HUES6 (cell line): ENCODE data around the gene DOCK8.

Source experiments
- H3K27ac ChIP-seq: 2 replicates; pipeline ENCODE4 v1.7.0; 2013; ENCODE audit warnings: low read depth, mild to moderate bottlenecking, low read length, inconsistent platforms
- H3K27me3 ChIP-seq: 2 replicates; pipeline ENCODE4 v1.6.1; 2013; ENCODE audit warnings: low read length; ENCODE audit not compliant: control insufficient read depth, insufficient read depth
- H3K36me3 ChIP-seq: 2 replicates; pipeline ENCODE4 v1.6.1; 2013; ENCODE audit warnings: low read length; ENCODE audit not compliant: control insufficient read depth, insufficient read depth
- H3K4me1 ChIP-seq: 2 replicates; pipeline ENCODE4 v1.6.1; 2013; ENCODE audit warnings: low read length; ENCODE audit not compliant: control insufficient read depth, insufficient read depth
- H3K4me3 ChIP-seq: 2 replicates; pipeline ENCODE4 v1.5.1; 2013; ENCODE audit warnings: low read depth, low read length
- H3K9ac ChIP-seq: one replicate; pipeline ENCODE4 v1.6.1; 2013; ENCODE audit warnings: mild to moderate bottlenecking, low read length
- H3K9me3 ChIP-seq: 2 replicates; pipeline ENCODE4 v1.6.1; 2013; ENCODE audit warnings: low read depth, low read length; ENCODE audit not compliant: control insufficient read depth, insufficient read depth

The DOCK8 gene

DNA sequence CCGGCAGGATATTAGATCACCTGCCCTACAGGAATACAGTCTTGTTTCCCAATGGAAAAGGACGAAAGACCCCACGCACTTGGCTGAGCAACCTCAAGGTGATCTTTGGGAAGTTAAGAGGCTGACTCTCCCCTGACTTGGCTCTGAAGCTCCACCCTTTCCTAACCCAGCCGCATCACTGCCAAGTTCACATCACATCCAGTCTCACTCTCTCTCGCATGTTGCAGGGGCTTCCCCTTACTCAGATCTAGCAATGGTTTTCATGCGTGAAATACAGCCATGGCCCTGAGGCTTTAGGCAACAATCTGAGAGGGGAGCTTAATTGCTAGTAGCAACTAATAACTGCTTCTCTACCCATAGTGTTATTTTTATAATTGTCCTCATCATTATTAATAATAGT is 211.6 kb downstream of the DOCK8 start:
- H3K4me1 ChIP-seq: 0 out of 2 replicates have a peak, but pooled peaks cover 13% of the 10 kb centered on the region
- H3K9me3 ChIP-seq: no peaks in the 10 kb centered on the region
- H3K27ac ChIP-seq: no peak overlapping the region
- H3K36me3 ChIP-seq: no peaks in the 10 kb centered on the region
- no peaks in the 10 kb centered on the region for H3K27me3 ChIP-seq
- H3K4me3 ChIP-seq: no peak overlapping the region
- no peak overlapping the region for H3K9ac ChIP-seq

GRCh38 chr9:426976-427375 is 212.3 kb downstream of the DOCK8 start:
- H3K9ac ChIP-seq: no peak overlapping the region
- no peaks in the 10 kb centered on the region for H3K36me3 ChIP-seq
- no peak overlapping the region for H3K4me3 ChIP-seq
- no peaks in the 10 kb centered on the region for H3K27me3 ChIP-seq
- H3K9me3 ChIP-seq: no peaks in the 10 kb centered on the region
- H3K27ac ChIP-seq: no peak overlapping the region
- H3K4me1 ChIP-seq: 0 out of 2 replicates have a peak, but pooled peaks cover 13% of the 10 kb centered on the region

GRCh38 chr9:431701-432100 is 217.0 kb downstream of the DOCK8 start:
- Histone ChIP-seq H3K27ac (no peak overlapping the region), H3K36me3 (no peaks in the 10 kb centered on the region), H3K4me3 (no peak overlapping the region), H3K9ac (no peak overlapping the region), H3K27me3 (no peaks in the 10 kb centered on the region), H3K9me3 (no peaks in the 10 kb centered on the region), H3K4me1 (0 out of 2 replicates have a peak, but pooled peaks cover 7% of the 10 kb centered on the region)

DNA sequence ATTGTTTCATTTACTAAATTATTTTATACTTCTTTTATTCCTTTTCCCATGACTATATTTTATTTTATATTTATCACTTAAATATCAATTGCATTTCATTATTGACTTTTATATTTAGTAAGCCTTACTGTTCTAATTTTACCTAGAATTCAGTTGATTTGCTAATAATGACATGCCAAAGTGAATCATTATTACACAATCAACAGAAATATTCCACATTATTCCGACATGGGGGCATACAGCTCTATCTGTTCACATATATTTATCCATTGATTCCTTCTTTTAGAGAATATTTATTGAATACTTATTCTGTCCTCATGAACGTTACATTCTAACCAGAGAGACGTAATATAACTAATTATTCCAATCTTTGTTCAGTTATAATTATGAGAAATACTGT is 221.8 kb downstream of the DOCK8 start:
- H3K9ac ChIP-seq: no peak overlapping the region
- H3K9me3 ChIP-seq: no peaks in the 10 kb centered on the region
- no peak overlapping the region for H3K4me3 ChIP-seq
- H3K27me3 ChIP-seq: no peaks in the 10 kb centered on the region
- H3K36me3 ChIP-seq: no peaks in the 10 kb centered on the region
- no peak overlapping the region for H3K27ac ChIP-seq
- no peaks in the 10 kb centered on the region for H3K4me1 ChIP-seq

GRCh38 chr9:437066-437465 is 222.4 kb downstream of the DOCK8 start:
- Histone ChIP-seq H3K27me3 (no peaks in the 10 kb centered on the region), H3K4me3 (no peak overlapping the region), H3K9me3 (no peaks in the 10 kb centered on the region), H3K27ac (no peak overlapping the region), H3K4me1 (no peaks in the 10 kb centered on the region), H3K36me3 (no peaks in the 10 kb centered on the region), H3K9ac (no peak overlapping the region)

- Histone ChIP-seq H3K9ac (no peak overlapping the region), H3K4me3 (no peak overlapping the region), H3K4me1 (no peaks in the 10 kb centered on the region), H3K9me3 (no peaks in the 10 kb centered on the region), H3K36me3 (no peaks in the 10 kb centered on the region), H3K27me3 (no peaks in the 10 kb centered on the region), H3K27ac (no peak overlapping the region)
These were observed 222.9 kb downstream of the DOCK8 start for GRCh38 chr9:437574-438001.

GRCh38 chr9:438066-438465 is 223.4 kb downstream of the DOCK8 start:
- Histone ChIP-seq H3K9ac (no peak overlapping the region), H3K36me3 (no peaks in the 10 kb centered on the region), H3K27ac (no peak overlapping the region)

DNA sequence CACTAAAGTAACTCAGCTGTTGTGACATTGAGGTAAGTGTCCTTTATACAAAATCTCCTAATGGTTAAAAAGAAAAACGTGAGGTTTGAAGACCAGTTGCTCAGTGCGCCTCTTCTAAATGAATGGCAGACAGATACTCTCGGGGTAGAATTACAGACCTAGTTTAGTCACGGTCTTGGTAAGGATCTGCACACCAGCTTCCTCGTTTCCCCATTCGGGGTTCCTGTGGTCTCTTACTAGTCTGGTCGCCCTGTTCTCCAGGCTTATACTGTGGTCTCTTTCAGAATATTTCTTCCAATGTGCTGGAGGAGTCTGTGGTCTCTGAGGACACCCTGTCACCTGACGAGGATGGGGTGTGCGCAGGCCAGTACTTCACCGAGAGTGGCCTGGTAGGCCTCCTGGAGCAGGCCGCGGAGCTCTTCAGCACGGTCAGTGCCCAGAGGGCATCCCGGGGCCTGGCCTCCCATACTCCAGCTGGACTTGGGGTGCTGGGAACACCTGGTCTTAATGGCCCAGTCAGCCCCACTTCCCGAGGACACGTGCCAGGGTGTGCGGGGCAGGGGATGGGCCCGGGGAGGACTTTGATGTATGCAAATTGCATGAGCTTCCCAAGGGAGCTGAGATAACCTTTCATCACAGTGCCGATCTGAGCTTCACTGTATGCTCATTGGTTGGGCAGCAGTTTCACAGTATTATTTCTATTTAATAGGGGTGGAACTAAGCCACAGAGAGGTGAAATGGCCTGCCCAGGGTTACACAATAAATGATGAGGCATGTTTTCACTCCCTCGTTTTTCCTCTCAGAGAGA is 224.5 kb downstream of the DOCK8 start:
- Histone ChIP-seq H3K27ac (no peak overlapping the region), H3K9me3 (no peaks in the 10 kb centered on the region), H3K27me3 (no peaks in the 10 kb centered on the region), H3K9ac (no peak overlapping the region), H3K4me1 (no peaks in the 10 kb centered on the region), H3K36me3 (no peaks in the 10 kb centered on the region), H3K4me3 (no peak overlapping the region)

More at GRCh38 chr9:438066-438465, 223.4 kb downstream of the DOCK8 start:
- Histone ChIP-seq H3K4me1 (no peaks in the 10 kb centered on the region), H3K27me3 (no peaks in the 10 kb centered on the region), H3K9me3 (no peaks in the 10 kb centered on the region), H3K4me3 (no peak overlapping the region)

- peaks cover 7% of the 10 kb centered on the region; the same call in 1 of the 2 replicates for H3K4me1 ChIP-seq
- no peaks in the 10 kb centered on the region for H3K36me3 ChIP-seq
- H3K4me3 ChIP-seq: no peak overlapping the region
- no peak overlapping the region for H3K9ac ChIP-seq
- H3K9me3 ChIP-seq: no peaks in the 10 kb centered on the region
- no peak overlapping the region for H3K27ac ChIP-seq
- no peaks in the 10 kb centered on the region for H3K27me3 ChIP-seq
These were observed 226.5 kb downstream of the DOCK8 start for GRCh38 chr9:441126-441525.

GRCh38 chr9:444528-444927 is 229.9 kb downstream of the DOCK8 start:
- H3K4me3 ChIP-seq: no peak overlapping the region
- H3K9ac ChIP-seq: no peak overlapping the region
- H3K27ac ChIP-seq: peak overlapping the region; percentile 30; the same call in 1 of the 2 replicates
- H3K36me3 ChIP-seq: no peaks in the 10 kb centered on the region
- H3K9me3 ChIP-seq: no peaks in the 10 kb centered on the region
- no peaks in the 10 kb centered on the region for H3K27me3 ChIP-seq
- peaks cover 7% of the 10 kb centered on the region; the same call in 1 of the 2 replicates for H3K4me1 ChIP-seq

DNA sequence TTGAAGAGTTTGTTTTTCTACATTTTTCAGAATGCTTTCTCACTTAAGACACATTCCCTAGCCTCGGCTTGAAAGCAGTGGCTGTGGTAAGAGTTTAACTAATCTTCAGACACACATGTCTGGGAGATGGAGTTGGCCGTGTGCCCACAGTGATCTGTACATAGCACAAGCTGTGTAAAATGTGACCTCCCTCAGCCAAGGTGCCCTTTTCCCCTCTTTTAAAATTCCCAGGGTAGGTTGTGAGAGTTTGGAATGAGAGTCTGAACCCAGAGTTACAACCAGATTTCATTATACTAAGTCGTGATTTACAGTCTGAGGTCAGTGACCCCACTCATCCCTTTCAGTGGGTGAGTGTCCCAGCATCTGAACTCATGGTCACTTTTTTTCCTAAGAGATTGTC is 230.4 kb downstream of the DOCK8 start:
- no peaks in the 10 kb centered on the region for H3K9me3 ChIP-seq
- peaks cover 7% of the 10 kb centered on the region; the same call in 1 of the 2 replicates for H3K4me1 ChIP-seq
- H3K27ac ChIP-seq: peak overlapping the region; percentile 30; the same call in 1 of the 2 replicates
- no peak overlapping the region for H3K4me3 ChIP-seq
- no peaks in the 10 kb centered on the region for H3K36me3 ChIP-seq
- no peaks in the 10 kb centered on the region for H3K27me3 ChIP-seq
- no peak overlapping the region for H3K9ac ChIP-seq
